ENCODE results near the gene RAD51B.

The RAD51B gene

GRCh38 chr14:68260121-68260520 lies 440.5 kb downstream of the RAD51B start:
- H3K27ac ChIP-seq: 0 out of 2 replicates have a peak overlapping the region, but pooled peaks have one; percentile 59
- TF ChIP-seq Cebpa-rat (IDR thresholded peaks at IDR 0.05): no peak
- no peak overlapping the region for H3K4me3 ChIP-seq
- H4K20me1 ChIP-seq: no peaks in the 10 kb centered on the region
- H3K4me2 ChIP-seq: peak overlapping the region; percentile 61
- H3K36me3 ChIP-seq: no peaks in the 10 kb centered on the region
- no peak overlapping the region for H3K9ac ChIP-seq
- no peaks in the 10 kb centered on the region for H3K9me3 ChIP-seq
- peaks cover 55% of the 10 kb centered on the region for H3K4me1 ChIP-seq
- no peaks in the 10 kb centered on the region for H3K27me3 ChIP-seq

- Histone ChIP-seq H3K4me3 (no peak overlapping the region), H3K9me3 (no peaks in the 10 kb centered on the region), H3K4me1 (peaks cover 49% of the 10 kb centered on the region), H3K27me3 (no peaks in the 10 kb centered on the region), H4K20me1 (no peaks in the 10 kb centered on the region), H3K27ac (peak overlapping the region; percentile 59), H3K4me2 (peak overlapping the region; percentile 61), H3K36me3 (no peaks in the 10 kb centered on the region), H3K9ac (peak overlapping the region; percentile 64)
- no peak for TF ChIP-seq Cebpa-rat (IDR thresholded peaks at IDR 0.05)
Observed at GRCh38 chr14:68261092-68261842, 441.7 kb downstream of the RAD51B start.

- Histone ChIP-seq H3K27me3 (no peaks in the 10 kb centered on the region), H4K20me1 (no peaks in the 10 kb centered on the region), H3K9ac (no peak overlapping the region), H3K4me3 (no peak overlapping the region), H3K4me2 (no peak overlapping the region), H3K36me3 (no peaks in the 10 kb centered on the region), H3K27ac (no peak overlapping the region), H3K9me3 (no peaks in the 10 kb centered on the region), H3K4me1 (peaks cover 60% of the 10 kb centered on the region)
- TF ChIP-seq Cebpa-rat (IDR thresholded peaks at IDR 0.05): no peak
Observed at GRCh38 chr14:68262567-68262966, 443.0 kb downstream of the RAD51B start.

GRCh38 chr14:68263563-68264259 lies 444.1 kb downstream of the RAD51B start:
- Histone ChIP-seq H3K9me3 (no peaks in the 10 kb centered on the region), H3K4me2 (no peak overlapping the region), H3K27ac (no peak overlapping the region), H3K4me3 (no peak overlapping the region), H3K36me3 (no peaks in the 10 kb centered on the region), H3K4me1 (peaks cover 69% of the 10 kb centered on the region), H3K27me3 (no peaks in the 10 kb centered on the region), H3K9ac (no peak overlapping the region), H4K20me1 (no peaks in the 10 kb centered on the region)
- TF ChIP-seq Cebpa-rat (IDR thresholded peaks at IDR 0.05): no peak

GRCh38 chr14:68264260-68264569 lies 444.6 kb downstream of the RAD51B start:
- H3K4me1 ChIP-seq: peaks cover 70% of the 10 kb centered on the region
- no peak overlapping the region for H3K9ac ChIP-seq
- H3K36me3 ChIP-seq: no peaks in the 10 kb centered on the region
- no peaks in the 10 kb centered on the region for H3K9me3 ChIP-seq
- H3K4me3 ChIP-seq: no peak overlapping the region
- no peak overlapping the region for H3K4me2 ChIP-seq
- H3K27me3 ChIP-seq: no peaks in the 10 kb centered on the region
- H4K20me1 ChIP-seq: no peaks in the 10 kb centered on the region
- no peak for TF ChIP-seq Cebpa-rat (IDR thresholded peaks at IDR 0.05)
- no peak overlapping the region for H3K27ac ChIP-seq

- Histone ChIP-seq H3K36me3 (no peaks in the 10 kb centered on the region), H3K4me1 (peaks cover 73% of the 10 kb centered on the region), H3K27ac (peak overlapping the region; percentile 62), H3K4me3 (no peak overlapping the region), H3K27me3 (no peaks in the 10 kb centered on the region), H3K4me2 (peak overlapping the region; percentile 67), H3K9me3 (no peaks in the 10 kb centered on the region), H4K20me1 (no peaks in the 10 kb centered on the region), H3K9ac (peak overlapping the region; percentile 36; the same call in 1 of the 2 replicates)
- no peak for TF ChIP-seq Cebpa-rat (IDR thresholded peaks at IDR 0.05)
Observed at GRCh38 chr14:68266998-68267397, 447.4 kb downstream of the RAD51B start.

- H3K9me3 ChIP-seq: no peaks in the 10 kb centered on the region
- peak overlapping the region; percentile 67 for H3K4me2 ChIP-seq
- H4K20me1 ChIP-seq: no peaks in the 10 kb centered on the region
- no peaks in the 10 kb centered on the region for H3K36me3 ChIP-seq
- H3K4me3 ChIP-seq: no peak overlapping the region
- H3K4me1 ChIP-seq: peaks cover 74% of the 10 kb centered on the region
- H3K27ac ChIP-seq: peak overlapping the region; percentile 81
- no peak for TF ChIP-seq Cebpa-rat (IDR thresholded peaks at IDR 0.05)
- H3K27me3 ChIP-seq: no peaks in the 10 kb centered on the region
- H3K9ac ChIP-seq: peak overlapping the region; percentile 64; the same call in 1 of the 2 replicates
Observed at GRCh38 chr14:68268197-68268596, 448.6 kb downstream of the RAD51B start.

- Histone ChIP-seq H3K27me3 (no peaks in the 10 kb centered on the region), H3K4me2 (peak overlapping the region; percentile 67), H3K9me3 (no peaks in the 10 kb centered on the region), H3K4me3 (no peak overlapping the region), H3K4me1 (peaks cover 78% of the 10 kb centered on the region), H4K20me1 (no peaks in the 10 kb centered on the region), H3K9ac (peak overlapping the region; percentile 64), H3K36me3 (no peaks in the 10 kb centered on the region), H3K27ac (peak overlapping the region; percentile 81)
- TF ChIP-seq Cebpa-rat (IDR thresholded peaks at IDR 0.05): no peak
Observed at GRCh38 chr14:68268719-68269118, 449.1 kb downstream of the RAD51B start.

GRCh38 chr14:68269136-68269927 lies 449.8 kb downstream of the RAD51B start:
- no peaks in the 10 kb centered on the region for H3K27me3 ChIP-seq
- H3K4me2 ChIP-seq: peak overlapping the region; percentile 67
- H3K4me1 ChIP-seq: peaks cover 80% of the 10 kb centered on the region
- H3K9me3 ChIP-seq: no peaks in the 10 kb centered on the region
- H3K27ac ChIP-seq: peak overlapping the region; percentile 81
- TF ChIP-seq Cebpa-rat (IDR thresholded peaks at IDR 0.05): no peak
- H3K36me3 ChIP-seq: no peaks in the 10 kb centered on the region
- no peaks in the 10 kb centered on the region for H4K20me1 ChIP-seq
- H3K9ac ChIP-seq: peak overlapping the region; percentile 64
- no peak overlapping the region for H3K4me3 ChIP-seq
